ENCODE measurements around the gene DOCK10. TPM values are rescaled to one million over a fixed set of nuclear protein-coding genes. Genes with fewer than 3 reads are reported as not detected.

DOCK10 gene
- total RNA-seq, 1 experiment from 2014 or later: 28.9 TPM

- Histone ChIP-seq H3K36me3 (ENCODE audit: low read depth) (no peaks in the 10 kb centered on the region), H3K79me2 (ENCODE audit: low read depth) (no peaks in the 10 kb centered on the region), H3K4me2 (no peak overlapping the region), H3K9me2 (ENCODE audit: insufficient read depth) (no peaks in the 10 kb centered on the region), H3K4me3 (no peak overlapping the region), H3F3A (ENCODE audit: insufficient read depth, low read depth) (no peaks in the 10 kb centered on the region), H3K4me1 (replicated peaks; ENCODE audit: insufficient read depth) (peaks cover 14% of the 10 kb centered on the region), H3K27ac (no peak overlapping the region), H4K20me1 (ENCODE audit: insufficient read depth) (no peaks in the 10 kb centered on the region), H3K9me3 (ENCODE audit: insufficient read depth, low read depth) (no peaks in the 10 kb centered on the region), H2AFZ (no peak overlapping the region), H3K27me3 (ENCODE audit: insufficient read depth, low read depth) (no peaks in the 10 kb centered on the region)
- DNase-seq: no peak
- no peak for TF ChIP-seq EZH2 (IDR thresholded peaks at IDR 0.05; ENCODE audit: low read depth)
- TF ChIP-seq, protein P1, sequence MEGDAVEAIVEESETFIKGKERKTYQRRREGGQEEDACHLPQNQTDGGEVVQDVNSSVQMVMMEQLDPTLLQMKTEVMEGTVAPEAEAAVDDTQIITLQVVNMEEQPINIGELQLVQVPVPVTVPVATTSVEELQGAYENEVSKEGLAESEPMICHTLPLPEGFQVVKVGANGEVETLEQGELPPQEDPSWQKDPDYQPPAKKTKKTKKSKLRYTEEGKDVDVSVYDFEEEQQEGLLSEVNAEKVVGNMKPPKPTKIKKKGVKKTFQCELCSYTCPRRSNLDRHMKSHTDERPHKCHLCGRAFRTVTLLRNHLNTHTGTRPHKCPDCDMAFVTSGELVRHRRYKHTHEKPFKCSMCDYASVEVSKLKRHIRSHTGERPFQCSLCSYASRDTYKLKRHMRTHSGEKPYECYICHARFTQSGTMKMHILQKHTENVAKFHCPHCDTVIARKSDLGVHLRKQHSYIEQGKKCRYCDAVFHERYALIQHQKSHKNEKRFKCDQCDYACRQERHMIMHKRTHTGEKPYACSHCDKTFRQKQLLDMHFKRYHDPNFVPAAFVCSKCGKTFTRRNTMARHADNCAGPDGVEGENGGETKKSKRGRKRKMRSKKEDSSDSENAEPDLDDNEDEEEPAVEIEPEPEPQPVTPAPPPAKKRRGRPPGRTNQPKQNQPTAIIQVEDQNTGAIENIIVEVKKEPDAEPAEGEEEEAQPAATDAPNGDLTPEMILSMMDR (conservative IDR thresholded peaks at IDR 0.05): no peak
- intact Hi-C loops (cut with micrococcal nuclease; ENCODE audit: unreplicated experiment): loop anchor here (10.0 kb wide), 2 partner anchors 194 to 1034 kb away; no protein-coding TSS in a partner anchor
- ChIA-PET POLR2A (ENCODE audit: unreplicated experiment) (no interaction called here), CTCF (interaction anchor here (0.6 kb wide), 1 partner anchor 31 kb away, joined by 3 read pairs; no protein-coding TSS in a partner anchor)
- BruUV-seq (replicated peaks): no TSS peak
Observed at GRCh38 chr2:225008179-225008856, 34.0 kb downstream of the DOCK10 start.

- Histone ChIP-seq H3F3A (ENCODE audit: insufficient read depth, low read depth) (no peaks in the 10 kb centered on the region), H3K36me3 (ENCODE audit: low read depth) (no peaks in the 10 kb centered on the region), H3K27ac (no peak overlapping the region), H3K4me2 (no peak overlapping the region), H3K9me2 (ENCODE audit: insufficient read depth) (no peaks in the 10 kb centered on the region), H2AFZ (peak overlapping the region; percentile 28; the same call in 1 of the 2 replicates), H3K4me3 (no peak overlapping the region), H3K27me3 (ENCODE audit: insufficient read depth, low read depth) (no peaks in the 10 kb centered on the region), H3K79me2 (ENCODE audit: low read depth) (no peaks in the 10 kb centered on the region), H3K9me3 (ENCODE audit: insufficient read depth, low read depth) (no peaks in the 10 kb centered on the region), H3K4me1 (replicated peaks; ENCODE audit: insufficient read depth) (peaks cover 14% of the 10 kb centered on the region), H4K20me1 (ENCODE audit: insufficient read depth) (no peaks in the 10 kb centered on the region)
- ChIA-PET CTCF (no interaction called here), POLR2A (ENCODE audit: unreplicated experiment) (no interaction called here)
- TF ChIP-seq, protein P1 (conservative IDR thresholded peaks at IDR 0.05): no peak
- no peak for TF ChIP-seq EZH2 (IDR thresholded peaks at IDR 0.05; ENCODE audit: low read depth)
- BruUV-seq (replicated peaks): no TSS peak
- intact Hi-C loops (cut with micrococcal nuclease; ENCODE audit: unreplicated experiment): loop anchor here (10.0 kb wide), 2 partner anchors 192 to 1032 kb away; no protein-coding TSS in a partner anchor
- DNase-seq: no peak
Observed at GRCh38 chr2:225006730-225007129, 35.5 kb downstream of the DOCK10 start.

DNA sequence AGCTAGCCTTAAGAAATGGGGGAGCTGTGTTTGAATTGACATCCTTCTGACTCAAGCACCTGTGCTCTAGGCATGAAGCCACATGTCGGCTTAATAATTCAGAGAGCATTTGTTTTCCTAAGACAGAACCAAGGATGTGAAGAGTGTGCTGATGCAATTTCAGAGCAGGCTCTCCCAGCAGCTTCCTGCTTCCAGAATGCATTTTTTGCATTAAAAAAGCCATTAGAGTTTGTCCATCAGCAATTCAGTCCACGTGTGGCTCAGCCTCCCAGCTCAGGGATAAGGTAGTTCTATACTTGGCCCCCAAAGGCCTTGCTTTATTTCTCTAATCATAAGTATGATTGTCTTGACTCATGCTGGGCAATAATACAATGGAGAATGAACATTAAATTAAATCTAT lies 37.7 kb downstream of the DOCK10 start:
- intact Hi-C loops (cut with micrococcal nuclease; ENCODE audit: unreplicated experiment): loop anchor here (5.0 to 10.0 kb wide), 4 partner anchors 72 to 1030 kb away; no protein-coding TSS in a partner anchor

More for the DNA sequence above, 37.7 kb downstream of the DOCK10 start:
- H3K9me2 ChIP-seq (ENCODE audit: insufficient read depth): no peaks in the 10 kb centered on the region
- H3K27me3 ChIP-seq (ENCODE audit: insufficient read depth, low read depth): no peaks in the 10 kb centered on the region
- no peak overlapping the region for H3K4me2 ChIP-seq
- no peaks in the 10 kb centered on the region for H4K20me1 ChIP-seq (ENCODE audit: insufficient read depth)
- ChIA-PET POLR2A (ENCODE audit: unreplicated experiment) (no interaction called here), CTCF (no interaction called here)
- BruUV-seq (replicated peaks): no TSS peak
- 0 out of 2 replicates have a peak overlapping the region, but pooled peaks have one; percentile 6 for H2AFZ ChIP-seq
- no peaks in the 10 kb centered on the region for H3K4me1 ChIP-seq (replicated peaks; ENCODE audit: insufficient read depth)
- H3K4me3 ChIP-seq: no peak overlapping the region
- no peaks in the 10 kb centered on the region for H3F3A ChIP-seq (ENCODE audit: insufficient read depth, low read depth)
- TF ChIP-seq, protein P1 (conservative IDR thresholded peaks at IDR 0.05): no peak
- TF ChIP-seq EZH2 (IDR thresholded peaks at IDR 0.05; ENCODE audit: low read depth): no peak
- H3K9me3 ChIP-seq (ENCODE audit: insufficient read depth, low read depth): no peaks in the 10 kb centered on the region
- no peaks in the 10 kb centered on the region for H3K79me2 ChIP-seq (ENCODE audit: low read depth)
- no peaks in the 10 kb centered on the region for H3K36me3 ChIP-seq (ENCODE audit: low read depth)
- H3K27ac ChIP-seq: no peak overlapping the region
- DNase-seq: no peak

Measured in PC-9 (cell line).